HL-60 (cell line): Measurements from ENCODE around the gene COPS7A.

ENCODE experiments used
- GABPA ChIP-seq: IDR thresholded peaks from 2 replicates; pipeline ENCODE4 v1.6.1; 2012; ENCODE audit warnings: low read depth
- POLR2AphosphoS5 ChIP-seq: IDR thresholded peaks from 2 replicates; pipeline ENCODE4 v1.6.1; 2012; ENCODE audit warnings: low read depth
- SPI1 ChIP-seq: IDR thresholded peaks from 2 replicates; pipeline ENCODE4 v1.6.1; 2012; ENCODE audit warnings: low read depth, mild to moderate bottlenecking, borderline replicate concordance
- TF ChIP-seq, protein P1 (sequence below): IDR thresholded peaks from one replicate; pipeline ENCODE4 v1.5.1; 2011; ENCODE audit warnings: low read length, control low read depth, inconsistent platforms; ENCODE audit not compliant: insufficient read depth
- TF ChIP-seq, protein P2 (sequence below): IDR thresholded peaks from 2 replicates; pipeline ENCODE4 v1.6.1; 2012; ENCODE audit warnings: low read depth; ENCODE audit not compliant: insufficient replicate concordance

DNA sequence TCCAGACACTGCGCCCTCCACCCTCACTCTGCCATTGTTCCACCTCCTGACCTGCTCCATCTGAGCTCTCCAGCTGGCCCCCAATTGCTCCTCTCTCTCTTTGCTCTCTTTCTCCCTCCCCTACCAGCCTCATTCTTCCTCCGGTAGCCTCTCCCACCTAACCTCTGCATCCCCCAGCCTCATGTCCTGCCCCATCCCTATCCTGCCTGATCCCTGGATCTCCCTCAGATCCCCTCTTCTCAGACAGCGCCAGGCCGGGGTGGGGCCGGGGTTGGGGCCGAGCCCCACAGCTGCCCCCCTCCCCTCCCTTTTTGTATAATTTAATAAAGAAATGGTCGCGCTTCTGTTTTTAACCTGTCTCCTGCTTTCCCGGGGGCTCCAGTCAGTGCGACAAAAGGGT, 46.8 kb downstream of the COPS7A start:
- TF ChIP-seq, protein P1, sequence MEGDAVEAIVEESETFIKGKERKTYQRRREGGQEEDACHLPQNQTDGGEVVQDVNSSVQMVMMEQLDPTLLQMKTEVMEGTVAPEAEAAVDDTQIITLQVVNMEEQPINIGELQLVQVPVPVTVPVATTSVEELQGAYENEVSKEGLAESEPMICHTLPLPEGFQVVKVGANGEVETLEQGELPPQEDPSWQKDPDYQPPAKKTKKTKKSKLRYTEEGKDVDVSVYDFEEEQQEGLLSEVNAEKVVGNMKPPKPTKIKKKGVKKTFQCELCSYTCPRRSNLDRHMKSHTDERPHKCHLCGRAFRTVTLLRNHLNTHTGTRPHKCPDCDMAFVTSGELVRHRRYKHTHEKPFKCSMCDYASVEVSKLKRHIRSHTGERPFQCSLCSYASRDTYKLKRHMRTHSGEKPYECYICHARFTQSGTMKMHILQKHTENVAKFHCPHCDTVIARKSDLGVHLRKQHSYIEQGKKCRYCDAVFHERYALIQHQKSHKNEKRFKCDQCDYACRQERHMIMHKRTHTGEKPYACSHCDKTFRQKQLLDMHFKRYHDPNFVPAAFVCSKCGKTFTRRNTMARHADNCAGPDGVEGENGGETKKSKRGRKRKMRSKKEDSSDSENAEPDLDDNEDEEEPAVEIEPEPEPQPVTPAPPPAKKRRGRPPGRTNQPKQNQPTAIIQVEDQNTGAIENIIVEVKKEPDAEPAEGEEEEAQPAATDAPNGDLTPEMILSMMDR = no peak
- TF ChIP-seq POLR2AphosphoS5 = no peak
- no peak for TF ChIP-seq GABPA
- TF ChIP-seq, protein P2, sequence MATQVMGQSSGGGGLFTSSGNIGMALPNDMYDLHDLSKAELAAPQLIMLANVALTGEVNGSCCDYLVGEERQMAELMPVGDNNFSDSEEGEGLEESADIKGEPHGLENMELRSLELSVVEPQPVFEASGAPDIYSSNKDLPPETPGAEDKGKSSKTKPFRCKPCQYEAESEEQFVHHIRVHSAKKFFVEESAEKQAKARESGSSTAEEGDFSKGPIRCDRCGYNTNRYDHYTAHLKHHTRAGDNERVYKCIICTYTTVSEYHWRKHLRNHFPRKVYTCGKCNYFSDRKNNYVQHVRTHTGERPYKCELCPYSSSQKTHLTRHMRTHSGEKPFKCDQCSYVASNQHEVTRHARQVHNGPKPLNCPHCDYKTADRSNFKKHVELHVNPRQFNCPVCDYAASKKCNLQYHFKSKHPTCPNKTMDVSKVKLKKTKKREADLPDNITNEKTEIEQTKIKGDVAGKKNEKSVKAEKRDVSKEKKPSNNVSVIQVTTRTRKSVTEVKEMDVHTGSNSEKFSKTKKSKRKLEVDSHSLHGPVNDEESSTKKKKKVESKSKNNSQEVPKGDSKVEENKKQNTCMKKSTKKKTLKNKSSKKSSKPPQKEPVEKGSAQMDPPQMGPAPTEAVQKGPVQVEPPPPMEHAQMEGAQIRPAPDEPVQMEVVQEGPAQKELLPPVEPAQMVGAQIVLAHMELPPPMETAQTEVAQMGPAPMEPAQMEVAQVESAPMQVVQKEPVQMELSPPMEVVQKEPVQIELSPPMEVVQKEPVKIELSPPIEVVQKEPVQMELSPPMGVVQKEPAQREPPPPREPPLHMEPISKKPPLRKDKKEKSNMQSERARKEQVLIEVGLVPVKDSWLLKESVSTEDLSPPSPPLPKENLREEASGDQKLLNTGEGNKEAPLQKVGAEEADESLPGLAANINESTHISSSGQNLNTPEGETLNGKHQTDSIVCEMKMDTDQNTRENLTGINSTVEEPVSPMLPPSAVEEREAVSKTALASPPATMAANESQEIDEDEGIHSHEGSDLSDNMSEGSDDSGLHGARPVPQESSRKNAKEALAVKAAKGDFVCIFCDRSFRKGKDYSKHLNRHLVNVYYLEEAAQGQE = no peak
- no peak for TF ChIP-seq SPI1
